ENCODE results near the gene DNAL1.

GRCh38 chr14:73637830-73638229, 7.0 kb upstream of the DNAL1 start:
- no peak for TF ChIP-seq POLR2A (IDR thresholded peaks at IDR 0.05)
- TF ChIP-seq CTCF (IDR thresholded peaks at IDR 0.05 in 8 of 11, conservative IDR thresholded peaks at IDR 0.05 in 3 of 11) = no peak
- TF ChIP-seq POLR2AphosphoS5 (IDR thresholded peaks at IDR 0.05) = no peak
